SH-SY5Y (cell line): Measurements from ENCODE around the gene TXNRD1.

Source experiments
- GATA2 ChIP-seq: IDR thresholded peaks from 2 replicates; pipeline ENCODE4 v1.6.1; 2011; ENCODE audit warnings: mild to moderate bottlenecking, low read depth, low read length
- GATA3 ChIP-seq: IDR thresholded peaks from 2 replicates; pipeline ENCODE4 v1.6.1; 2011; ENCODE audit warnings: low read depth, mild to moderate bottlenecking, low read length, moderate library complexity

GRCh38 chr12:104181313-104181712, 34.3 kb upstream of the TXNRD1 start:
- TF ChIP-seq GATA2 = no peak
- TF ChIP-seq GATA3 = no peak
